HG03378 (cell line): ENCODE results near the gene C11orf91.
"Not testable (repeated sequence)": the region's sequence is repeated elsewhere in the genome, so short reads cannot be mapped to it uniquely, and the experiment has no call there.

ENCODE experiments used
- ATAC-seq: cut with Tn5 transposase; IDR thresholded peaks from one replicate; pipeline ENCODE4 v1.9.1; 2021; ENCODE audit warnings: mild to moderate bottlenecking, moderate library complexity; ENCODE audit not compliant: unreplicated experiment

The C11orf91 gene

GRCh38 chr11:33722590-33723234 lies 22.1 kb upstream of the C11orf91 start:
- peak; percentile 87 for ATAC-seq

- ATAC-seq: no peak
Measured at GRCh38 chr11:33721984-33722383, 21.4 kb upstream of the C11orf91 start.

- no peak for ATAC-seq
Measured at GRCh38 chr11:33721426-33721825, 20.8 kb upstream of the C11orf91 start.

- ATAC-seq: no peak
Measured at GRCh38 chr11:33719587-33719986, 19.0 kb upstream of the C11orf91 start.

- no peak for ATAC-seq
Measured at GRCh38 chr11:33718440-33718839, 17.8 kb upstream of the C11orf91 start.

- no peak for ATAC-seq
Measured at GRCh38 chr11:33716243-33716642, 15.6 kb upstream of the C11orf91 start.

- ATAC-seq: no peak
Measured at GRCh38 chr11:33713856-33714398, 13.3 kb upstream of the C11orf91 start.

- no peak for ATAC-seq
Measured at GRCh38 chr11:33713151-33713855, 12.7 kb upstream of the C11orf91 start.

- no peak for ATAC-seq
Measured at GRCh38 chr11:33712436-33712835, 11.8 kb upstream of the C11orf91 start.

GRCh38 chr11:33709466-33709865 lies 8.8 kb upstream of the C11orf91 start:
- no peak for ATAC-seq

GRCh38 chr11:33708985-33709384 lies 8.4 kb upstream of the C11orf91 start:
- no peak for ATAC-seq

GRCh38 chr11:33707831-33708230 lies 7.2 kb upstream of the C11orf91 start:
- ATAC-seq: not testable (repeated sequence)

GRCh38 chr11:33706966-33707365 lies 6.3 kb upstream of the C11orf91 start:
- ATAC-seq: no peak

- ATAC-seq: no peak
Measured at GRCh38 chr11:33706546-33706945, 5.9 kb upstream of the C11orf91 start.

- ATAC-seq: no peak
Measured at GRCh38 chr11:33704240-33705002, 3.8 kb upstream of the C11orf91 start.

GRCh38 chr11:33703788-33704187 lies 3.2 kb upstream of the C11orf91 start:
- no peak for ATAC-seq

- ATAC-seq: no peak
Measured at GRCh38 chr11:33703234-33703633, 2.6 kb upstream of the C11orf91 start.

- peak; percentile 9 for ATAC-seq
Measured at GRCh38 chr11:33701302-33702230, 940 bp upstream of the C11orf91 start.

- no peak for ATAC-seq
Measured at GRCh38 chr11:33700063-33700501, 544 bp downstream of the C11orf91 start.

- ATAC-seq: no peak
Measured at GRCh38 chr11:33699515-33700062, 1.0 kb downstream of the C11orf91 start.
